ENCODE results near the gene SNRNP48.

SNRNP48 gene

DNA sequence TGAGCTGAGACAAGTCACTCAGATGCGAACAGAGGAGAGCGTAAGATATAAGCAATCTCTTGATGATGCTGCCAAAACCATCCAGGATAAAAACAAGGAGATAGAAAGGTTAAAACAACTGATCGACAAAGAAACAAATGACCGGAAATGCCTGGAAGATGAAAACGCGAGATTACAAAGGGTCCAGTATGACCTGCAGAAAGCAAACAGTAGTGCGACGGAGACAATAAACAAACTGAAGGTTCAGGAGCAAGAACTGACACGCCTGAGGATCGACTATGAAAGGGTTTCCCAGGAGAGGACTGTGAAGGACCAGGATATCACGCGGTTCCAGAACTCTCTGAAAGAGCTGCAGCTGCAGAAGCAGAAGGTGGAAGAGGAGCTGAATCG, 9.5 kb upstream of the SNRNP48 start:
- no peaks in the 10 kb centered on the region for H3K36me3 ChIP-seq (replicated peaks; ENCODE audit: low read depth, low read length)
- H3K4me3 ChIP-seq (ENCODE audit: low read length), result no peak overlapping the region
- peaks cover 16% of the 10 kb centered on the region for H3K27me3 ChIP-seq (ENCODE audit: low read depth, low read length)
- no peak overlapping the region for H3K27ac ChIP-seq (ENCODE audit: low read length)
- no peaks in the 10 kb centered on the region for H4K20me1 ChIP-seq (ENCODE audit: insufficient read depth, low read length)
- no peak overlapping the region for H2AFZ ChIP-seq (ENCODE audit: low read depth, low read length)
- no peak overlapping the region for H3K4me2 ChIP-seq (ENCODE audit: low read length)
- no peaks in the 10 kb centered on the region for H3K9me3 ChIP-seq (ENCODE audit: insufficient read depth, low read length)
- H3K79me2 ChIP-seq (ENCODE audit: low read length), result no peaks in the 10 kb centered on the region
- no peak for TF ChIP-seq EZH2phosphoT487 (IDR thresholded peaks at IDR 0.05; ENCODE audit: low read depth)
- TF ChIP-seq, protein P1, sequence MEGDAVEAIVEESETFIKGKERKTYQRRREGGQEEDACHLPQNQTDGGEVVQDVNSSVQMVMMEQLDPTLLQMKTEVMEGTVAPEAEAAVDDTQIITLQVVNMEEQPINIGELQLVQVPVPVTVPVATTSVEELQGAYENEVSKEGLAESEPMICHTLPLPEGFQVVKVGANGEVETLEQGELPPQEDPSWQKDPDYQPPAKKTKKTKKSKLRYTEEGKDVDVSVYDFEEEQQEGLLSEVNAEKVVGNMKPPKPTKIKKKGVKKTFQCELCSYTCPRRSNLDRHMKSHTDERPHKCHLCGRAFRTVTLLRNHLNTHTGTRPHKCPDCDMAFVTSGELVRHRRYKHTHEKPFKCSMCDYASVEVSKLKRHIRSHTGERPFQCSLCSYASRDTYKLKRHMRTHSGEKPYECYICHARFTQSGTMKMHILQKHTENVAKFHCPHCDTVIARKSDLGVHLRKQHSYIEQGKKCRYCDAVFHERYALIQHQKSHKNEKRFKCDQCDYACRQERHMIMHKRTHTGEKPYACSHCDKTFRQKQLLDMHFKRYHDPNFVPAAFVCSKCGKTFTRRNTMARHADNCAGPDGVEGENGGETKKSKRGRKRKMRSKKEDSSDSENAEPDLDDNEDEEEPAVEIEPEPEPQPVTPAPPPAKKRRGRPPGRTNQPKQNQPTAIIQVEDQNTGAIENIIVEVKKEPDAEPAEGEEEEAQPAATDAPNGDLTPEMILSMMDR (IDR thresholded peaks at IDR 0.05; ENCODE audit: low read depth, low read length), result no peak
- no peak overlapping the region for H3K9ac ChIP-seq (ENCODE audit: low read length)
- H3K4me1 ChIP-seq (ENCODE audit: low read length), result peaks cover 5% of the 10 kb centered on the region

GRCh38 chr6:7580927-7581618, 8.9 kb upstream of the SNRNP48 start:
- peaks cover 12% of the 10 kb centered on the region; the same call in 1 of the 2 replicates for H3K27me3 ChIP-seq (ENCODE audit: low read depth, low read length)
- no peaks in the 10 kb centered on the region for H4K20me1 ChIP-seq (ENCODE audit: insufficient read depth, low read length)
- no peak overlapping the region for H3K9ac ChIP-seq (ENCODE audit: low read length)
- no peak overlapping the region for H2AFZ ChIP-seq (ENCODE audit: low read depth, low read length)
- H3K79me2 ChIP-seq (ENCODE audit: low read length), result no peaks in the 10 kb centered on the region
- no peaks in the 10 kb centered on the region for H3K36me3 ChIP-seq (replicated peaks; ENCODE audit: low read depth, low read length)
- H3K9me3 ChIP-seq (ENCODE audit: insufficient read depth, low read length), result no peaks in the 10 kb centered on the region
- no peak for TF ChIP-seq EZH2phosphoT487 (IDR thresholded peaks at IDR 0.05; ENCODE audit: low read depth)
- TF ChIP-seq, protein P1 (IDR thresholded peaks at IDR 0.05; ENCODE audit: low read depth, low read length), result no peak
- peaks cover 5% of the 10 kb centered on the region for H3K4me1 ChIP-seq (ENCODE audit: low read length)
- H3K4me2 ChIP-seq (ENCODE audit: low read length), result no peak overlapping the region
- no peak overlapping the region for H3K27ac ChIP-seq (ENCODE audit: low read length)
- no peak overlapping the region for H3K4me3 ChIP-seq (ENCODE audit: low read length)

- Histone ChIP-seq H3K4me1 (ENCODE audit: low read length) (peaks cover 3% of the 10 kb centered on the region; the same call in 1 of the 2 replicates), H4K20me1 (ENCODE audit: insufficient read depth, low read length) (no peaks in the 10 kb centered on the region), H3K27ac (ENCODE audit: low read length) (no peak overlapping the region), H2AFZ (ENCODE audit: low read depth, low read length) (no peak overlapping the region), H3K36me3 (replicated peaks; ENCODE audit: low read depth, low read length) (no peaks in the 10 kb centered on the region), H3K4me2 (ENCODE audit: low read length) (no peak overlapping the region), H3K79me2 (ENCODE audit: low read length) (peaks cover 4% of the 10 kb centered on the region), H3K4me3 (ENCODE audit: low read length) (no peak overlapping the region), H3K9ac (ENCODE audit: low read length) (no peak overlapping the region), H3K9me3 (ENCODE audit: insufficient read depth, low read length) (no peaks in the 10 kb centered on the region), H3K27me3 (ENCODE audit: low read depth, low read length) (peaks cover 3% of the 10 kb centered on the region; the same call in 1 of the 2 replicates)
- TF ChIP-seq, protein P1 (IDR thresholded peaks at IDR 0.05; ENCODE audit: low read depth, low read length), result no peak
Observed at GRCh38 chr6:7585287-7585930, 4.6 kb upstream of the SNRNP48 start.

DNA sequence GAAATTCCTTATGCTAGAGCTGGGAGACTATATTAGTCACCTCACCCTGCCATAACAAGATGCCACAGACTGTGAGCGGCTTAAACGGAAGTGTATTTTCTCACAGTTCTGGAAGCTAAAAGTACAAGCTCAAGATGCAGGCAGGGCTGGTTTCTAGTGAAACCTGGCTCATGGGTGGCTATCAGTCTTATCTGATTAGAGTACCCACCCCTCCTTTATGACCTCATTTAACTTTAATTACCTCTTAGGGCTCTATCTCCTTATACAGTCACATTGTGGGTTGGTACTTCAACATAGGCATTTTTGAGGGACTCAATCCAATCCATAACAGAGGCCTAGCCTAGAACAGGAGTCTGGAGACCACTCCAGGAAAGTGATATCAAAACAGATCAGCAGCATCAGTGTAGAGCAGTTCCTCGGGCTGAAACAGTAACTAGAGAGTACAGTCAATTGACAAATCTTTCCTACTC, 2.3 kb upstream of the SNRNP48 start:
- Histone ChIP-seq H3K4me2 (ENCODE audit: low read length) (no peak overlapping the region), H3K4me3 (ENCODE audit: low read length) (no peak overlapping the region), H3K9me3 (ENCODE audit: insufficient read depth, low read length) (no peaks in the 10 kb centered on the region), H3K27me3 (ENCODE audit: low read depth, low read length) (no peaks in the 10 kb centered on the region), H3K36me3 (replicated peaks; ENCODE audit: low read depth, low read length) (no peaks in the 10 kb centered on the region), H4K20me1 (ENCODE audit: insufficient read depth, low read length) (no peaks in the 10 kb centered on the region; the same call in 1 of the 2 replicates), H2AFZ (ENCODE audit: low read depth, low read length) (no peak overlapping the region), H3K9ac (ENCODE audit: low read length) (no peak overlapping the region), H3K27ac (ENCODE audit: low read length) (no peak overlapping the region), H3K4me1 (ENCODE audit: low read length) (peaks cover 8% of the 10 kb centered on the region), H3K79me2 (ENCODE audit: low read length) (peaks cover 25% of the 10 kb centered on the region)
- TF ChIP-seq, protein P1 (IDR thresholded peaks at IDR 0.05; ENCODE audit: low read depth, low read length), result no peak
- no peak for TF ChIP-seq EZH2phosphoT487 (IDR thresholded peaks at IDR 0.05; ENCODE audit: low read depth)

All from OCI-LY3 (cell line).